Measurements from ENCODE around the gene PBLD. TPM values are rescaled to one million over a fixed set of nuclear protein-coding genes. Genes with fewer than 3 reads are reported as not detected.

PBLD gene
- total RNA-seq, 1 experiment from 2014 or later, result 11.7 TPM

DNA sequence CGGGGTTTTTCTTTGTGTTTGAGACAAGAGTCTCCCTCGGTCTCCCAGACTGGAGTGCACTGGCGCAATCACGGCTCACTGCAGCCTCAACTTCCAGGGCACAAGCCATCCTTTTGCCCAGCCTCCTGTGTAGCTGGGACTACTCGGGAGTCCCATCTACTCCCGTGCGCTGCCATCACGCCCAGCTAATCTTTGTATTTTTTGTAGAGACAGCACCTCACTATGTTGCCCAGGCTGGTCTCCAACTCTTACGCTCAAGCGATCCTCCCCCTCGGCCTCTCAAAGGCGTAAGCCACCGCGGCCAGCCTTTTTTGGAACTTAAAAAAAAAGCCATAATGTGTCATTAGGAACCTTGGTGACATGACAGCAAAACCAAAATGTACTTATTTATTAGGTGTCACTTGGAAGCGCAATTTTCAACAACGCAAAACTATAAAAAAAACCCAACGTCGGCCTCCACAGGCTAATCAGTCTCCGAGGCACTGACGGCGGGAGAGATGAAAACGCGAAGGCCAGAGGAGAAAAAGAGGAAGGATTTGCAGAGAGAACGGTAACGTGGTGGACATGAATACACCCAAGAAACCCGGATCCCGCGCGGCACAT is 1.8 kb downstream of the PBLD start:
- H3K27ac ChIP-seq (ENCODE audit: low read length), result peak overlapping the region; percentile 100
- DNase-seq (ENCODE audit: low read depth, low spot score) (no peak), ATAC-seq (peak; percentile 8; the same call in 1 of the 2 replicates)
- CTCF ChIA-PET, result no interaction called here
- POLR2A ChIA-PET, result interaction anchor here (1.0 kb wide), 1 partner anchor 17 kb away, joined by 12 read pairs; no protein-coding TSS in a partner anchor
- TF ChIP-seq TCF7L2 (IDR thresholded peaks at IDR 0.05; ENCODE audit: low read depth, low read length), result no peak
- no peak for TF ChIP-seq SIN3A (IDR thresholded peaks at IDR 0.05; ENCODE audit: borderline replicate concordance, insufficient read depth, low read depth, low read length)
- no peak for TF ChIP-seq POLR2AphosphoS5 (IDR thresholded peaks at IDR 0.05; ENCODE audit: low read depth, low read length)
- TF ChIP-seq, protein P1, sequence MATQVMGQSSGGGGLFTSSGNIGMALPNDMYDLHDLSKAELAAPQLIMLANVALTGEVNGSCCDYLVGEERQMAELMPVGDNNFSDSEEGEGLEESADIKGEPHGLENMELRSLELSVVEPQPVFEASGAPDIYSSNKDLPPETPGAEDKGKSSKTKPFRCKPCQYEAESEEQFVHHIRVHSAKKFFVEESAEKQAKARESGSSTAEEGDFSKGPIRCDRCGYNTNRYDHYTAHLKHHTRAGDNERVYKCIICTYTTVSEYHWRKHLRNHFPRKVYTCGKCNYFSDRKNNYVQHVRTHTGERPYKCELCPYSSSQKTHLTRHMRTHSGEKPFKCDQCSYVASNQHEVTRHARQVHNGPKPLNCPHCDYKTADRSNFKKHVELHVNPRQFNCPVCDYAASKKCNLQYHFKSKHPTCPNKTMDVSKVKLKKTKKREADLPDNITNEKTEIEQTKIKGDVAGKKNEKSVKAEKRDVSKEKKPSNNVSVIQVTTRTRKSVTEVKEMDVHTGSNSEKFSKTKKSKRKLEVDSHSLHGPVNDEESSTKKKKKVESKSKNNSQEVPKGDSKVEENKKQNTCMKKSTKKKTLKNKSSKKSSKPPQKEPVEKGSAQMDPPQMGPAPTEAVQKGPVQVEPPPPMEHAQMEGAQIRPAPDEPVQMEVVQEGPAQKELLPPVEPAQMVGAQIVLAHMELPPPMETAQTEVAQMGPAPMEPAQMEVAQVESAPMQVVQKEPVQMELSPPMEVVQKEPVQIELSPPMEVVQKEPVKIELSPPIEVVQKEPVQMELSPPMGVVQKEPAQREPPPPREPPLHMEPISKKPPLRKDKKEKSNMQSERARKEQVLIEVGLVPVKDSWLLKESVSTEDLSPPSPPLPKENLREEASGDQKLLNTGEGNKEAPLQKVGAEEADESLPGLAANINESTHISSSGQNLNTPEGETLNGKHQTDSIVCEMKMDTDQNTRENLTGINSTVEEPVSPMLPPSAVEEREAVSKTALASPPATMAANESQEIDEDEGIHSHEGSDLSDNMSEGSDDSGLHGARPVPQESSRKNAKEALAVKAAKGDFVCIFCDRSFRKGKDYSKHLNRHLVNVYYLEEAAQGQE (IDR thresholded peaks at IDR 0.05; ENCODE audit: insufficient read depth in 1 of 2, low read depth in 2 of 2, low read length in 1 of 2), result no peak
- no peak for TF ChIP-seq CTCF (IDR thresholded peaks at IDR 0.05)
- H3K4me3 ChIP-seq (ENCODE audit: low read depth in 2 of 2, low read length in 2 of 2), result peak overlapping the region; percentile 65 to 90
- H3K4me1 ChIP-seq (ENCODE audit: control insufficient read depth, insufficient read depth, low read length), result peaks cover 44% of the 10 kb centered on the region
- intact Hi-C loops (cut with micrococcal nuclease; ENCODE audit: unreplicated experiment), result no loop called here
- H3K36me3 ChIP-seq (ENCODE audit: control insufficient read depth, insufficient read depth, low read length), result peaks cover 8% of the 10 kb centered on the region
- no peaks in the 10 kb centered on the region for H3K27me3 ChIP-seq (ENCODE audit: control insufficient read depth, insufficient read depth, low read length)
- BruUV-seq (replicated peaks), result no TSS peak
- H3K9me3 ChIP-seq (ENCODE audit: control insufficient read depth, insufficient read depth, low read depth, low read length), result no peaks in the 10 kb centered on the region
- in situ Hi-C loops (cut with HindIII; ENCODE audit: low pct_unique_long_range_greater_than_20kb, low sequenced_read_pairs), result no loop called here

GRCh38 chr10:68329506-68329861 is 3.2 kb downstream of the PBLD start:
- ChIA-PET CTCF (no interaction called here), POLR2A (interaction anchor here (0.5 kb wide), 1 partner anchor 515 kb away, joined by 5 read pairs; no protein-coding TSS in a partner anchor)
- ATAC-seq (no peak), DNase-seq (ENCODE audit: low read depth, low spot score) (no peak)
- in situ Hi-C loops (cut with HindIII; ENCODE audit: low pct_unique_long_range_greater_than_20kb, low sequenced_read_pairs) (no loop called here), intact Hi-C loops (cut with micrococcal nuclease; ENCODE audit: unreplicated experiment) (no loop called here)
- TF ChIP-seq TCF7L2 (IDR thresholded peaks at IDR 0.05; ENCODE audit: low read depth, low read length) (no peak), POLR2AphosphoS5 (IDR thresholded peaks at IDR 0.05; ENCODE audit: low read depth, low read length) (no peak)
- TF ChIP-seq, protein P1 (IDR thresholded peaks at IDR 0.05; ENCODE audit: insufficient read depth in 1 of 2, low read depth in 2 of 2, low read length in 1 of 2), result no peak
- Histone ChIP-seq H3K9me3 (ENCODE audit: control insufficient read depth, insufficient read depth, low read depth, low read length) (no peaks in the 10 kb centered on the region), H3K27me3 (ENCODE audit: control insufficient read depth, insufficient read depth, low read length) (no peaks in the 10 kb centered on the region), H3K4me3 (ENCODE audit: low read depth in 2 of 2, low read length in 2 of 2) (no peak overlapping the region), H3K36me3 (ENCODE audit: control insufficient read depth, insufficient read depth, low read length) (peaks cover 8% of the 10 kb centered on the region; the same call in 1 of the 2 replicates), H3K4me1 (ENCODE audit: control insufficient read depth, insufficient read depth, low read length) (peaks cover 35% of the 10 kb centered on the region), H3K27ac (ENCODE audit: low read length) (peak overlapping the region; percentile 100)
- BruUV-seq (replicated peaks), result no TSS peak

Data from Panc1 (cell line).